Left cardiac atrium (tissue), 4 donors: ENCODE data around the gene MCF2L2. TPM values are rescaled to one million over a fixed set of nuclear protein-coding genes. Genes with fewer than 3 reads are reported as not detected.
"Not testable (repeated sequence)": the region's sequence is repeated elsewhere in the genome, so short reads cannot be mapped to it uniquely, and the experiment has no call there.

Experiments used
- ATAC-seq, 2 donors: fragments of 200-7000 bp; cut with Tn5 transposase; one replicate each; pipeline ENCODE4 v1.9.1; 2020; ENCODE audit warnings: mild to moderate bottlenecking in 2 of 2, moderate library complexity in 2 of 2
- DNase-seq: peaks from one replicate; pipeline ENCODE4 v3.0.0-alpha.2; 2020
- intact Hi-C, 2 donors: fragments of 100-400 bp; cut with DNase I; formaldehyde crosslinking; loops; one replicate each; pipeline versions ENCODE4 v1.14.1 to v1.15.1; 2022 to 2023
- total RNA-seq, 2 donors: library from RNA; stranded (reverse); fragmentation: NEBNext Ultra II Directional; extraction: Animal tissue kit (Norgen Biotek cat#: 25700); gene quantifications; one replicate each; pipeline ENCODE4 v1.2.1, GENCODE V29; 2021
- donor health status: DM: no; HTN: yes; CAD: no.
- donor health status: DM: no; HTN: yes; CAD: no; lungs with severe emphysema.
- donor health status: DM: yes; HTN: yes; CAD: no.
- donor health status: Dilated cardiomyopathy.

The MCF2L2 gene
- total RNA-seq, 2 donors from 2014 or later = 0.34 to 1.1 TPM

DNA sequence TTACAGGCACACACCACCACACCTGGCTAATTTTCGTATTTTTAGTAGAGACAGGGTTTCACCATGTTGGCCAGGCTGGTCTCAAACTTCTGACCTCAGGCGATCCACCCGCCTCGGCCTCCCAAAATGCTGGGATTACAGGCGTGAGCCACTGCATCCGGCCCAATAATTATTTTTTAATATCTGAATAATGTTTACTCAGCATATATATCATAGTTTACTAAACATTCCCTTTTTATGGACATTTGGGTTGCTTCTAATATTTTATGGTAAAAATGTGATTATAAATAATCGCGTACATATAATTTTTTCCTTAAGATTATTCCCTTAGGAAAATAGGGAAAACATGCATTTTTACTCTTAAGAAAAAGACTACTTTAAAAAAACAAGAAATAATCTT lies 198.2 kb downstream of the MCF2L2 start:
- intact Hi-C loops, DNase-seq, ATAC-seq: not testable (repeated sequence)

DNA sequence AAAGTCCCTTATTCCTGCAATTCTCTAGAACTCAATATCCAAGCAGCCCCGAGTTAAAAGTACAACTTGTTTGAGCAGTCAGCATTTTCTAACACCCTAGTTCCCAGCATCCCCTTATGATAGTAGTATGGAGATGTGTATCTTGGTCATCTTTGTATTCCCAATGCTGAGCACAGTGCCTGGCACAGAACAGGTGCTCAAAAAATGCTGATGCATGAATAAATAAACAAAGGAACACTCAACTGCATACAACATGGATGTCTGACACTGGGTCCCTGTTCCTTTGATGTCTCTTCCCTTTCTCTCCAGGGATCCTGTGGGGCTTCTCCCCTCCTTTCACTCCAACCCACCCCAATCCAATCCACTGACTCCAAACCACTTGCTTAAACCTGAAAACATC lies 199.2 kb downstream of the MCF2L2 start:
- intact Hi-C loops = no loop called here
- ATAC-seq (no peak), DNase-seq (no peak)

DNA sequence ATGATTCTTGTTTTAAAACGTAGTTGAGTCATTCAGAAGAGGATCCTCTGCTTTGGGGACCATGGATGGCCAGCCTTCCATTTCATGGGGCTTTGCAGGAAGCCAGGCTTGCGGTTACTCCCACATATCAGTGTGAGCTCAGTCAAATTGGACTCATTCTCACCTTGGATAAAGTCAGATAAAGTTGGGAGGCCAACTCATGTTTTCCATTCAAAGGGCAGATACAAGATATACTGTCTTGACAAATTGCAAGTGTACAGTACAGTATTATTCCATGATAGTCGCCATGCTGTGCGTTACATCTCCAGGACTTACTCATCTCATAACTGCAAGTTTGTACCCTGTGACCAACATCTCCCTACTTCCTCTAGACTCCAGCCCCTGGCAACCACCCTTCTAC lies 200.8 kb downstream of the MCF2L2 start:
- DNase-seq = no peak
- intact Hi-C loops = no loop called here
- no peak for ATAC-seq

DNA sequence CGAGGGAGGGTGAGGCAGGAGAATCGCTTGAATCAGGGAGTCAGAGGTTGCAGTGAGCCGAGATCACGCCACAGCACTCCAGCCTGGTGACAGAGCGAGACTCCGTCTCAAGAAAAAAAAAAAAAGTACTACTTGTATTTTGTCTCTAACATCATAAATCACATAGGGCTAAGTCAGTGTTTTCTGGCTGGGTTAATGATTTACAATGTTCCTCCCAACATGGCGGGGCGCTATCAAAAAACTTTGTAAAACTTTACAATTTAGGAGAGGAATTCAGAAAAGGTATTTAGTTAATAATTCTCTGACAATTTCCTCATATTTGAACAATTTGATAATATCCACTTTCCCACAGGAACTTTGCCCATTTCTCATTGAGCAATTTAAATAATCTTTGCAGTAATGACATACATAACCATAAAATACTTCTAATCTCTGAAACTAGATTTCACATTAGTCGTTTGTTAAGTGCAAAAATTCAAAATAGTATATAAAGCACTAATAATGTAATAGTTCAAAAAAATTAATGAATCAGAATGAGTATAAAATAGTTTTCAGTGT lies 202.0 kb downstream of the MCF2L2 start:
- no peak for DNase-seq
- ATAC-seq = no peak
- intact Hi-C loops = no loop called here

DNA sequence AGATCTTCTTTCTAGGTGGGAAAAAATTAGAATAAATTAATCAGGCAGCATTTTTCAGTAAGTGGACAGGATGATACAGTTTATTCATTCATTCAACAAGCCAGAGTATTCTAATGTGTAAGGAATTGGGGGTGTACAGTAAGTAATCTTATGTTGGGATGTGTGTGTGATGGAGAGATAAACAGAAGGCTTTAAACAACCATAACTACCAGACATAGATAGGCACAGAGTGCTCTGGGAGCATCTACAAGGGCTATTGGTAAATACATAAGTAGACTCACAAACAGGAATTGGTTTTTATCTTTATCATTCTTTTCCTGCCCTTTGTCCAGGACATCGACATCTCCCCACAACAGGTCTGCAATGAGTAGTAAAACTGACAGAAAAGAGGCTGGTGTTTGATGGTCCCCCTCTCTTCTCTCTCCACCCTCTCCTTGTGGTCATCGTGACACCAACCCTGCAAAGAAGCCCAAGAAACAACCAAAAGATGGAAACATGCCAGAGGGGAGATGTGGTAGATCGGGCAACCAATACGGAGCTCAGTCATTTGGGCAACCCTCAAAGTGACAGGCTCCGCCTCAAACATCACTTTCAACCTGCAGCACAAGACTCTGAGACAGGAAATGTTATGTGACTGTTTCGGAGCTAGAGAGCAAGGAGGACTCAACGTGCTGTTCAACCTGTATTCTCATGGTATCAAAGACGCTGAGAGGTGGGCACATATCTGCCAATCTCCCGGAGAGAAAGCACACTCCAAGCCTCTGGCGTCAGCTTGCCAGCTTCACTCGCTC lies 204.0 kb downstream of the MCF2L2 start:
- no peak for DNase-seq
- ATAC-seq = no peak
- intact Hi-C loops = no loop called here

DNA sequence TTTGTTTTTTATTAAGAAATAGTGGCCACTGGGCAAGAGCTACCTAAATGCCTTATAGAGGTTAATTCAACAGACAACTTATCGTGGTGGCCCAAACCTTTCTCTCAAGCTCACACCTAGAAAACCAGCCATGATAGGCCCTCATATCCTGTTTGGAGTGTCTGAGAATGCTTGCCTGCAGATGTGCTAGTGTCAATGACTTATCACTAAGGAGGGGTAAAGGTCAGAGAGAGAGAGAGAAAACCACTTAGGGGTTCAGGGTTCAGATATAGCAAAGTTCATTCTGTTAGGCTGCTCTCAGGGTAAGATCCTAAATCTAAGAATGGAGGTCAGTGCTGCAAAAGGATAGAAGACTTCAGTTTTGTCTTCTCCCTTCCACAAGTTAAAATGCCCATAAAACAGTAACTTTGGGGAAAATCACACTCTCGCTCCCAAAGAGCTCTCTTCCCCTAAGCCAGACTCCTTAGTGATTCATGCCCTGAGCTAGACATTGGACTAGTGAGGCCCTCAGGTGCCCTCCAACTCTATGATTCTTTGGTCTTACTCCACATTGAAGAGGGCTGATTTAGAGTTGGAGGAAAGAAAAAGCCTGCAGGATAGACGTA lies 205.7 kb downstream of the MCF2L2 start:
- intact Hi-C loops = no loop called here
- no peak for DNase-seq
- ATAC-seq = no peak

DNA sequence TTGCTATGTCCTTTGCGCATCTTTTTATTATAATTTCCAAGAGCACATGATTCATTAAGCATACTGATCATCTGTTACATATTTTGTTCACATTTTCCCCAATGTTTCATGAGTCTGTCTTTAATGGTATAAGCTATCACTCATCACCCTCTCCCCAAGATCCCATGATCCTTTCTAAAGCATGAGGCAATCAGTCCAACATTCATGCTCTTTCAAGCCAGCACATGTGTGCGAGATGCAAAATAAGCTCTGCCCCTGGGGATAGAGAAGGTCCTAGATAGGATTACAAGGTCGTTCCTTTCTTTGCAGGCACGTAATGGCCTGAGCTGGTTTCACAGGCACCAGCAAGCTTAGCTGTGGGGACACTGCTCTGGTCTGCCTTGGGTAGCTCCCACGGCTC lies 207.6 kb downstream of the MCF2L2 start:
- no peak for DNase-seq
- ATAC-seq = no peak
- intact Hi-C loops = no loop called here

DNA sequence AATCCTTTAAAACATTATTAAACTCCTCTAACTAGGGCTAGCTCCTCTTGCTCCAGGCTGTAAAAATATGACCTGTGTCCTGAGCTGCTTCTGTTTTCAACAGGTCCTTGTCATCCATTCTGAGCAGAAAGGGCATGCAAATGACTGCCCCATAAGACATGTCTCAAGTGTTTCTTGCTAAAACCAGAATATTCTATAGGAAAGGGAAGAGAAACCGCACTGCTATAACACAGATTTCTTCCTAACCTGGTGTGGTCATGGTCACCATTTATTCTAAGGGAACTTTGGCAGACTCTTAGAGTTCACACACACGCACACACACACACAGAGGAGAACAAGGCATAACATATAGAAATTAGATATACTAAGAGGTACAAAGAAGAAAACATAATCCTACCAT lies 209.6 kb downstream of the MCF2L2 start:
- no peak for ATAC-seq
- intact Hi-C loops = no loop called here

DNA sequence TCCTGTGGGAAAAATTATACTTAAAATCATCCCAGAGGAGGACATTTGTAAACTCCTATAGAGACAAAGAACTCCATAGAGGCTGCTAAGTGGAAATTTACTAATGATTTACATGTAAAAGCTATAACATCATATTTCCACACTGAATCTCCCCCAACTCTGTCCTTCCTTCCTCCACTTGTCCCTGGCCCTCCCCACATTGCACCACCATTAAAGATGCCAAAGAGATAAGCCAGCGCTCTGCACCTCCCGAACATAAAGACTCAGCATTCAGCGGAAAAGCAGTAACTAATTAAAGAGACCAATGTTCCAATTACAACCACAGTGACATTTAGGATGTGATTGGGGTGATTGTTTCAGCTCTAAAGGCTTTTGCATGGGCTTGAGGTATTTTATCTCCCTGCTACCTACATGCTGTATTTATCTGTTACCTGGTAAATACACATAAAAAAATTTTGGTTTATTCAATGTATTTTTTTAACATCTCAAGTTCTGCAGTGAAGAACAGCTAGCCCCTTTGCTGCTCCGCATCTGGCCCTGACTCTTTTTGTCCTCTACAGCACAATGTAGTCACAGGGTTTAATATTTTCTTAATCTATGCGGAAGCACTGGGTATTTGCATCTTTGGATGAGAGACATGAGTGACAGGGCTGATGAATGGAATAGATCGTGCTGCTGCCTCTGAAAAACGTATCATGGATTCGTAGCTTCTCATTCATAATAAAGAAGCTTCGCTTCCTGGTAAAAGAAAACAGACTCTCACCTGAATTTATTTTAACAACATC lies 210.7 kb downstream of the MCF2L2 start:
- intact Hi-C loops = no loop called here
- no peak for ATAC-seq
- no peak for DNase-seq

More for the DNA sequence above, 209.6 kb downstream of the MCF2L2 start:
- no peak for DNase-seq

DNA sequence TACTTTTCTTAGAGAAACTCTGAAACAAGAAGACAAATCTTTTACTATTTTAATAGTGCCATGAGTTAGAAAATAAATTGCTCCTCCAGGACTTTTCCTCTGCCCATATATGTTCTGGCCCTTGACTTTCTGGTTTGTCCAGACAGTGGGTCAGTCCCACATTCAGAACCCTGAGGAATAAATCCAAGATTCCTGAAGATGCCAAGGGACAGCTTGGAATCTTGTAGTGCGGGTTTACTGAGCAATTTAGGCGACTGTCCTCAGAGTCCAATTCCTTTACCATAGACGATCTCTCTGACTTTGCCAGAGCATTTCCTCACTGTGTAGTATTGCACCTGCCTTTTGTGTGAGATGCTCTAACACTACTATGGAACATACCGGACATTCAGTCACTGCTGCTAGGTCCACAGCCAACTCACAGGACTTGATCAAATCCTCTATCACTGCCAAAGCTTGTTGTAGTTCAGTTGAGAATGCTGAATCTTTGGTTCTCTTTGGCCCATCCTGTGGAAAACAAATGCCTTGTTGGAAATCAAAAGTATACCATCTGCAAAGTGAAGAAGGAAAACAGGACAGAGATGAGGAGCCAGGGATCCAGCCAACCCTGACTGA lies 212.7 kb downstream of the MCF2L2 start:
- DNase-seq (no peak), ATAC-seq (no peak)
- intact Hi-C loops = no loop called here

DNA sequence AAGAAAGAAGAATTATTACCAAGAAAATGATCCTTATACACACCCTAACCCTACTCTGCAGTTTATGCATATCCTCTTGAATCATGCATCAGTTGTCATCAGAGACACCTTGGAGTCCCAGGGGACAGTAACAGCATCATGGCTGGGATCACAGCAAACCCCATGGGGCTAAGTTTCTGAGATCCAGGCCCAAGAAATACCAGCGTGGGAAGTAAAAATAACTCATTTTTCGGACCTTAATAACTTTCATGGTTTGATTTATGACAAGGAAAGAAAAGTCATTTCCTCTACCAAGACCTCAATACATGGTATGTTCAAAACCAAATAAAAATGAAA lies 214.2 kb downstream of the MCF2L2 start:
- ATAC-seq (no peak), DNase-seq (no peak)
- intact Hi-C loops = no loop called here

DNA sequence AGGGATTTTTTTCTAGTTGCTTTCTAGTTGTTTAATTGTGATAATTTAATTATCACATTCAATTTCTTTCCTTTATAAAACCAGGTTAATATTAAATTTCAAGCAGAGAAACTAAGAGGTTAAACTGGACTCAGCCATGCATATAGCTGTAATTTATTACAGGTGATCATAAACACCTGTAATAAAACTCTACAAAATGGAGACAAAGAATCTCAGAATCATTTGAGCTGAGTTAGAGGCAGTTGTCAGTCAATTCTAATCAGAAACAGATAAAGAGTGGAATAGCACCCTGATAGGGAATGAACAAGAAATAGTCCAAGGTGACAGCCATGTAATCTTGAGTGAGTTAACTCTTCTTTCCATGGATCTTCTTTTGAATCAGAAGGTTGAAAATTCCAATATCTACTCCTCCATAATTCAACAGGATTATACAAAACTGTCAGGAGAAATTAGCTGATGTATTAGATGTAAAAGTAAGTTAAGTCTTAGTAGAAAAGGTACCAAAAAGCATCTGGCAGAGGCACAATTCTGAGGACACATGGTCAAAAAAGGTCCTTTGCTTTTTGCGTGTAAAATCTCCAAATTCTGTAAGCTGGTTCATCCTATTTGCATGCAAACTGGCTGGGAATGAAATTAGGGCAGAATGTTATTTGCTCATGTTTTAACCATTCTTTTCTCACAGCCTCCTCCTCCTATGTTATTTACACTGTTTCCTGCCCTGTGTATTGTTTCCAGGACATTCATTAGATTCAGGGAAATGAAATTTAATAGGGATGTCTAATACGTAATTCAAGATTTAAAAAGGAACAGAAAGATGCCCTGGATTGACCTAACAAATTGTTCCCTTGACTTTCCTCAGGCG lies 214.8 kb downstream of the MCF2L2 start:
- intact Hi-C loops = no loop called here
- ATAC-seq (no peak), DNase-seq (no peak)

DNA sequence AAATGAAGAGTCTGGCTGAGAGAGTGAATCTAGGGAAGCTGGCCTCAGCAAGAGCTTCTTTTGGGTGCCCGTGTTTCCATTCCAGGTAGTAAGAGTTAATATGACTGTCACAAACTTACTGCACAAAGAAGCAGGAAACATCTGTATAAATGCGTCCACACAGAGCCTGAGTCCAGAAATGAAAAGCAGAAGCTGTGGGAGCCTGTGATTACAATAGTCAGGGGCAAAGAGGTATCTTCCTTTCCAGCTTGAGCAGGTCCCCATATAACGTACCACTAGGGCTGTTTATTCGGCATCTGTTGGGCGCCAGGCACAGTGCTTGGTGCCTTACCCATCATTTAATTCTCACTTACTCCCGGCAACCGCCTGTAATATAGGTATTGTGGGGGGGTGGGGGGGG lies 215.9 kb downstream of the MCF2L2 start:
- intact Hi-C loops = no loop called here
- ATAC-seq = peak; percentile 52 to 55
- no peak for DNase-seq

DNA sequence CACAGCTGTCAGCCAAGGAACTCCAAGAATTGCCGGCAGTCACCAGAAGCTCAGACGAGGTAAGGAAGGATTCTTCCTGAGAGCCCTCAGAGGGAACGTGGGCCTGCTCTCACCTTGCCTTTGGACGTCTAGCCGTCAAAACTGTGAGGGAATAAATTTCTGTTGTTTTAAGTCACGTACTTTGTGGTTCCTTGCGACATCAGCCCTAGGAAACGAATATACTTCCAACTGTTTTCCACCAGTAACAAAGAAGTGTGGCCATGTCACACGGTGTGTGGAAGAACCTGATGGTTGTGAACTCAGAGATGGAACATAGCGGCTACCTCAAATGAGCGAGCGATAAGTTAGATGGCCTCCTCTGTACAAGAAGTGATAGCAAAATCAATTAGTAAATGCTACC lies 216.3 kb downstream of the MCF2L2 start:
- ATAC-seq (no peak), DNase-seq (no peak)
- intact Hi-C loops = no loop called here

DNA sequence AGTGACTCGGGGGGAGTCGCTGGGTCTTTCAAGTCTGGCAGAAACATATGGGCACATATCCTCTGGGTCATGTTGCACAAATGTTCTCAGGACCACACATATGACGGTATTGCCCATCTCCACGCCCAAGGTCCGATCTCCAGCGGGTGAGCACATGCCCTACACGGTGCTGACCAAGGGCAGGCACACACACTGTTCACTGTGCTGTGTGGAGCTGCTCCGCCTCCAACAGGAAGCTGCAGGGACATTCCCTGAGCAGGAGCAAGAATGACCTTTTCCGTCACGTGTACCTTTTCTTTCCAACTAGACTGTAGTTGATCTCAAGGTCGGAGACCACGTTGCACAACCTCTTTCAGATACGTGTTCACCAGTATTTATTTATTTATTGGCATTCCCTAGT lies 217.1 kb downstream of the MCF2L2 start:
- DNase-seq (no peak), ATAC-seq (peak; percentile 71 to 81)
- intact Hi-C loops = no loop called here

DNA sequence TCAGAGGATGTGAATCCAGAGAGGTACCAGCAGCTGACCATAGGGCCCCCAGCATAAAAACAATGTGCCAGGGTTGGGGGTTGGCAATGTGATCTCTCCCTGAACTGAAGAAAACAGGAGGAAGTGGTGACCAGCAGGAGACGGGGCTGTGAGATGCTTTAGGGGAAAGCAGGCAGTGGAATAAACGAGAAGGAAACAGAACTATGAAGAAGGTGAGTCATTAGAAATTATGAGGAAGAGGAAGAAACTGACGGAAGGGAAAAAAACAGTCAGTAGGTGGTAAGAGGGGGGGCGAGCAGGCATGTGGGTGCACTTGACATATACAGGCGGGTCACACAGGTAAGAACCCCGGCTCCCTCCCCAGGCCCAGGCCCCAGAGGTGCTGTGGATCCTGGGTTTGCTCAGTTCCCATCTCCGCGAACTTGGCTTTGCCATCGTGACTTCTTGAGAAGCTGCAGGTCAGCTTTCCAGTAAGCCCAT lies 217.5 kb downstream of the MCF2L2 start:
- intact Hi-C loops = no loop called here
- DNase-seq (no peak), ATAC-seq (peak; percentile 47 to 66)

DNA sequence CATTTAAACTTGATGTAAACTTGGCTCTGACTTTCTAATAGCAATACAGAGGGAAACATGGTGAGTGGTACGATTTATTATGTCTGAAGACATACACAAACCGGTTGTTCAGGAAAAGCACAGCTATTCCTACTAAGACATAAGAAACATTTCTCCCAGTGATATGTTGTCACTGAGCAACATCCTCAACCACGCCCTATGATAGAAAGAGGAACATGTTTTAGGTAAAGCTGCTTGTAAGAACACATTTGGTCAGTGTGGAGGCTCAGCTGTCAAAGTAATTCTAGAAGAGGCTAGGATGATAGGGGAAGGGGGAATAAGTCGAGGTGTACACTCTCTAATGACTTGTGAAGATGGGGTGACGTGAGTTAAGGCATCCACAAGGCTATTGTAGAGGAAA lies 218.1 kb downstream of the MCF2L2 start:
- DNase-seq (no peak), ATAC-seq (peak in 1 of 2 donors; percentile 24)
- intact Hi-C loops = no loop called here

DNA sequence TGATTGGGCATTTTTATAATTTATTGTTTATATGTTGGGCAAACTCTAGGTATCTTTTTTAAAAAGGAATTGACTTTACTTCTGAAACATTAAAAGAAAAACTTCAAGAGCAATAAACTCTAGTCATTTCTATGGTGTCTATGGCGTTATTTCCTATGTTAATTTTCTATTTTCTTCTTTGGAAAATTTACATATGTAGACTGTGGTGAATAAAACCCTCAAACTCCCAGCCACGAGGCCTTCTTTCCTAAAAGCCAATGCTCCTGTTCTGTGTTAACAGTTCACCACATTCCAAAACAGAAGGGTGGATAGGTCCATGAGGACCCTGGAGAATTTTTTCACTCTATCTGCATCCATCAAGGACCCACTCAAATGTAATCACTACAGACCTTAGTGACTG lies 219.6 kb downstream of the MCF2L2 start:
- ATAC-seq (no peak), DNase-seq (no peak)
- intact Hi-C loops = no loop called here

DNA sequence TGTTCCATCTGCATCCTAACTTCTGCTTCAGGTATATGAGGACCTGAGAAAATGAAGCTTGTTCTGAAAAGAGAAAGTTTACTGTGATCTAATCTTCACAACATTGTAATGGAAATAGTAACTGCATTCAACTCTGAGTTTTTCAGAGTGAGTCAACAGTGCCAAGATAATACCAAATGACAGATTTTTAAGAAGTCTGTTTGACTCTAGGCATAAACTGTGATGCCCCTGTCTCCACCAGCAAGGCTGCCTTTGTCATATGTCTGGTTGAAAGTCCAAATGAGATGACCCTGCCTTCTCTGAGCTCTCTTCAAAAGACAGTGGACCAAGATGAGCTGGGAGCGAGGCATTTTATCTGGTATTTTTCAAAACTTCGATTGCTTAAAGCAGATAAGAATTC lies 220.2 kb downstream of the MCF2L2 start:
- intact Hi-C loops = no loop called here
- ATAC-seq (no peak), DNase-seq (no peak)
